ENCODE data around the gene PRR22.

The PRR22 gene

DNA sequence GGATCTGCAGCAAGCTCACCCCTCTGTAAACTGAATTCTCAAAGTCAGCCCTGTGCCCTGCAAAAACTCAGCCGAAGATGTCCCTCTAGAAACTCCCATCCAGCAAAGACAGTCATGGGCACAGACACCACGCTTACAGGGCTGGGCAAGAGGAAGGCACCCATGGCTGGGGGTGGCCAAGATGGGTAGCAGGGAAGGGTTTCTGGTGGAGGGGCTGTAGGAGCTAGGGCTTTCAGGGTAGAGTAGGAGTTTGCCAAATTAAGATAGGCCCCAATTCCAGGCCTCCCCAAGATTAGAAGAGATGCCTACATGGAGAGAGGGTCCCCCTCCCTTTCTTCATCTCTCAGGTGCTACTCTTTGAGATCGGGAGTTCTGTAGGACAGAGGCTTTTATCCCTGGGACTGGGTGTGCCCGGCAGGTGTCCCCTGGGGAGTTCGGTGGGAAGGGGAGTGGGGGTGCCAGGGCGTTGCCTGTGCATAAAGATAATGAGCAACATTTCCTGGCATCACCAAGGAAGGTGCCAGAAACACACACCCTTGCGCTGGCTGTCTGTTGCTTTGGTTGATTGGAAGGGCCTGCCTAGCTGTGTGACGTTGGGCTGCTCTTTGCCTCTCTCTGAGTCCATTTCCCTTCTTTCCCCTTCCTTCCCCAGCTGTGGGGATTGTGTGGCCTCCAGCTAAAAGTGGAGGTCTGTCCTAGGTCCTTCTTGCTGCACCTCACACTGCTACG lies 29.7 kb upstream of the PRR22 start:
- TF ChIP-seq RAD21 (IDR thresholded peaks at IDR 0.05; ENCODE audit: low read depth) (no peak), EP300 (IDR thresholded peaks at IDR 0.05; ENCODE audit: borderline replicate concordance) (no peak), NFIC (IDR thresholded peaks at IDR 0.05) (no peak), ZBTB7A (IDR thresholded peaks at IDR 0.05; ENCODE audit: low read depth) (no peak), FOXM1 (IDR thresholded peaks at IDR 0.05; ENCODE audit: borderline replicate concordance, low read depth) (no peak), TAF1 (IDR thresholded peaks at IDR 0.05; ENCODE audit: low read depth) (no peak), CEBPB (IDR thresholded peaks at IDR 0.05) (no peak), CREB1 (IDR thresholded peaks at IDR 0.05; ENCODE audit: low read depth) (no peak), TEAD4 (IDR thresholded peaks at IDR 0.05) (no peak)
- TF ChIP-seq, protein P1, sequence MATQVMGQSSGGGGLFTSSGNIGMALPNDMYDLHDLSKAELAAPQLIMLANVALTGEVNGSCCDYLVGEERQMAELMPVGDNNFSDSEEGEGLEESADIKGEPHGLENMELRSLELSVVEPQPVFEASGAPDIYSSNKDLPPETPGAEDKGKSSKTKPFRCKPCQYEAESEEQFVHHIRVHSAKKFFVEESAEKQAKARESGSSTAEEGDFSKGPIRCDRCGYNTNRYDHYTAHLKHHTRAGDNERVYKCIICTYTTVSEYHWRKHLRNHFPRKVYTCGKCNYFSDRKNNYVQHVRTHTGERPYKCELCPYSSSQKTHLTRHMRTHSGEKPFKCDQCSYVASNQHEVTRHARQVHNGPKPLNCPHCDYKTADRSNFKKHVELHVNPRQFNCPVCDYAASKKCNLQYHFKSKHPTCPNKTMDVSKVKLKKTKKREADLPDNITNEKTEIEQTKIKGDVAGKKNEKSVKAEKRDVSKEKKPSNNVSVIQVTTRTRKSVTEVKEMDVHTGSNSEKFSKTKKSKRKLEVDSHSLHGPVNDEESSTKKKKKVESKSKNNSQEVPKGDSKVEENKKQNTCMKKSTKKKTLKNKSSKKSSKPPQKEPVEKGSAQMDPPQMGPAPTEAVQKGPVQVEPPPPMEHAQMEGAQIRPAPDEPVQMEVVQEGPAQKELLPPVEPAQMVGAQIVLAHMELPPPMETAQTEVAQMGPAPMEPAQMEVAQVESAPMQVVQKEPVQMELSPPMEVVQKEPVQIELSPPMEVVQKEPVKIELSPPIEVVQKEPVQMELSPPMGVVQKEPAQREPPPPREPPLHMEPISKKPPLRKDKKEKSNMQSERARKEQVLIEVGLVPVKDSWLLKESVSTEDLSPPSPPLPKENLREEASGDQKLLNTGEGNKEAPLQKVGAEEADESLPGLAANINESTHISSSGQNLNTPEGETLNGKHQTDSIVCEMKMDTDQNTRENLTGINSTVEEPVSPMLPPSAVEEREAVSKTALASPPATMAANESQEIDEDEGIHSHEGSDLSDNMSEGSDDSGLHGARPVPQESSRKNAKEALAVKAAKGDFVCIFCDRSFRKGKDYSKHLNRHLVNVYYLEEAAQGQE (IDR thresholded peaks at IDR 0.05; ENCODE audit: low read depth), result no peak
- TF ChIP-seq, protein P2, sequence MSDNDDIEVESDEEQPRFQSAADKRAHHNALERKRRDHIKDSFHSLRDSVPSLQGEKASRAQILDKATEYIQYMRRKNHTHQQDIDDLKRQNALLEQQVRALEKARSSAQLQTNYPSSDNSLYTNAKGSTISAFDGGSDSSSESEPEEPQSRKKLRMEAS (IDR thresholded peaks at IDR 0.05), result no peak
- TF ChIP-seq, protein P3, sequence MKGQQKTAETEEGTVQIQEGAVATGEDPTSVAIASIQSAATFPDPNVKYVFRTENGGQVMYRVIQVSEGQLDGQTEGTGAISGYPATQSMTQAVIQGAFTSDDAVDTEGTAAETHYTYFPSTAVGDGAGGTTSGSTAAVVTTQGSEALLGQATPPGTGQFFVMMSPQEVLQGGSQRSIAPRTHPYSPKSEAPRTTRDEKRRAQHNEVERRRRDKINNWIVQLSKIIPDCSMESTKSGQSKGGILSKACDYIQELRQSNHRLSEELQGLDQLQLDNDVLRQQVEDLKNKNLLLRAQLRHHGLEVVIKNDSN (IDR thresholded peaks at IDR 0.05), result no peak

- TF ChIP-seq EP300 (IDR thresholded peaks at IDR 0.05; ENCODE audit: borderline replicate concordance), result no peak
- no peak for TF ChIP-seq ZBTB7A (IDR thresholded peaks at IDR 0.05; ENCODE audit: low read depth)
- TF ChIP-seq CEBPB (IDR thresholded peaks at IDR 0.05), result no peak
- no peak for TF ChIP-seq NFIC (IDR thresholded peaks at IDR 0.05)
- no peak for TF ChIP-seq FOXM1 (IDR thresholded peaks at IDR 0.05; ENCODE audit: borderline replicate concordance, low read depth)
- TF ChIP-seq, protein P2 (IDR thresholded peaks at IDR 0.05), result no peak
- no peak for TF ChIP-seq CREB1 (IDR thresholded peaks at IDR 0.05; ENCODE audit: low read depth)
- no peak for TF ChIP-seq RAD21 (IDR thresholded peaks at IDR 0.05; ENCODE audit: low read depth)
- TF ChIP-seq, protein P3 (IDR thresholded peaks at IDR 0.05), result no peak
- no peak for TF ChIP-seq TEAD4 (IDR thresholded peaks at IDR 0.05)
- TF ChIP-seq YY1 (IDR thresholded peaks at IDR 0.05; ENCODE audit: low read depth), result no peak
- TF ChIP-seq, protein P1 (IDR thresholded peaks at IDR 0.05; ENCODE audit: low read depth), result no peak
- no peak for TF ChIP-seq TCF12 (IDR thresholded peaks at IDR 0.05; ENCODE audit: low read depth)
- TF ChIP-seq TAF1 (IDR thresholded peaks at IDR 0.05; ENCODE audit: low read depth), result no peak
- TF ChIP-seq EGR1 (IDR thresholded peaks at IDR 0.05), result no peak
Observed at GRCh38 chr19:5811117-5811516, 26.6 kb upstream of the PRR22 start.

DNA sequence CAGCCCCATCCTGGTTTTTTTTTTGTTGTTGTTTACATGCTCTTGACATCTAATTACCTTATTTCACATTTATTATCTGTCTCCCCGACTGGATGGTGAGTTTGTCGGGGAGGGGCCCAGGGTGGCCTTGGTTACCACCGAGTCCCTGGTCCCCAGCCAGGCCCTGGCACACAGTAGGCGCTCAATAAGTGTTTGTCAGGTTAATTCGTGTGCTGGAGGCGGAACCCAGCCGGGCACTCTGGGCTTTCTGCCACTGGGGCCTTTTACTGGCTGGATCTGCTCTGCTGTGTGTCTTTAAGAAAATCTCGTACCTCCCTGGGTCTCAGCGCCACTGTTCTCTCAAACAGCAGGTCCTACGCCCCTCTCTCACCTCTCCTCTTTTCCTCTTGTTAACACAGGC lies 24.9 kb upstream of the PRR22 start:
- no peak for TF ChIP-seq FOXM1 (IDR thresholded peaks at IDR 0.05; ENCODE audit: borderline replicate concordance, low read depth)
- TF ChIP-seq EP300 (IDR thresholded peaks at IDR 0.05; ENCODE audit: borderline replicate concordance), result no peak
- TF ChIP-seq TCF12 (IDR thresholded peaks at IDR 0.05; ENCODE audit: low read depth), result no peak
- TF ChIP-seq, protein P2 (IDR thresholded peaks at IDR 0.05), result no peak
- TF ChIP-seq YY1 (IDR thresholded peaks at IDR 0.05; ENCODE audit: low read depth), result no peak
- TF ChIP-seq, protein P3 (IDR thresholded peaks at IDR 0.05), result no peak
- TF ChIP-seq, protein P1 (IDR thresholded peaks at IDR 0.05; ENCODE audit: low read depth), result no peak
- TF ChIP-seq EGR1 (IDR thresholded peaks at IDR 0.05), result no peak
- no peak for TF ChIP-seq NFIC (IDR thresholded peaks at IDR 0.05)
- no peak for TF ChIP-seq RAD21 (IDR thresholded peaks at IDR 0.05; ENCODE audit: low read depth)
- no peak for TF ChIP-seq TAF1 (IDR thresholded peaks at IDR 0.05; ENCODE audit: low read depth)
- TF ChIP-seq ZBTB7A (IDR thresholded peaks at IDR 0.05; ENCODE audit: low read depth), result no peak
- TF ChIP-seq CEBPB (IDR thresholded peaks at IDR 0.05), result no peak
- no peak for TF ChIP-seq CREB1 (IDR thresholded peaks at IDR 0.05; ENCODE audit: low read depth)
- TF ChIP-seq TEAD4 (IDR thresholded peaks at IDR 0.05), result no peak

Data from Ishikawa (cell line).